HepG2 (cell line): ENCODE measurements around the gene CACNA2D1. TPM values are rescaled to one million over a fixed set of nuclear protein-coding genes. Genes with fewer than 3 reads are reported as not detected.

Source experiments
- ATAC-seq: fragments of 200-7000 bp; cut with Tn5 transposase; 3 replicates; pipeline ENCODE4 v1.9.1; 2020; ENCODE audit warnings: mild to moderate bottlenecking, moderate library complexity
- BruUV-seq: library from RNA; stranded (reverse); fragments of 400-500 nt; replicated peaks from 2 replicates; lab custom pipeline; 2021; lab: Mats Ljungman, UMichigan
- CTCF ChIA-PET: fragments of 300-600 bp; formaldehyde crosslinking; extraction: SDS; loops from one replicate; lab custom pipeline; 2021; ENCODE audit warnings: low total read pairs, inconsistent platforms, low intra/inter-chr PET ratio; lab: Yijun Ruan, JAX
- POLR2A ChIA-PET: fragments of 350-600 bp; sonication (Branson Sonifier 250); formaldehyde crosslinking; loops from one replicate; lab custom pipeline; 2020; ENCODE audit warnings: antibody characterized with exemption, inconsistent platforms; lab: Yijun Ruan, JAX
- DNase-seq: peaks from one replicate; pipeline ENCODE4 v3.0.0-alpha.2; 2015; ENCODE audit warnings: low spot score
- FAIRE-seq: peaks from 3 replicates; lab custom pipeline; 2011; peaks lifted over from hg19 to GRCh38; lab: Jason Lieb, UNC
- H2AFZ ChIP-seq: one replicate; pipeline ENCODE4 v1.6.1; 2011; ENCODE audit warnings: low read length, inconsistent platforms
- H3K27ac ChIP-seq: fragments of 300-600 bp; 3 replicates; pipeline ENCODE4 v1.8.0; 2011; ENCODE audit warnings: mixed run types, mild to moderate bottlenecking, mixed read lengths, low read length, inconsistent platforms; ENCODE audit not compliant: insufficient read depth; ENCODE audit errors: extremely low read length
- H3K27me3 ChIP-seq, 2 experiments: fragments of 200-600 bp in 1 of 2; 2 replicates in 1 of 2; 3 replicates in 1 of 2; pipeline versions ENCODE4 v1.6.0 to v1.8.0; 2011; ENCODE audit warnings: low read length in 2 of 2, mild to moderate bottlenecking in 2 of 2, moderate library complexity in 2 of 2, inconsistent platforms in 1 of 2; ENCODE audit not compliant: insufficient read depth in 2 of 2, control insufficient read depth in 1 of 2
- H3K36me3 ChIP-seq, 2 experiments: fragments of 200-600 bp in 1 of 2; replicated peaks in 1 of 2; 2 replicates in 1 of 2; 3 replicates in 1 of 2; pipeline versions ENCODE4 v1.5.1 to v1.8.0; 2011; ENCODE audit warnings: low read length in 2 of 2, inconsistent platforms in 1 of 2; ENCODE audit not compliant: insufficient read depth in 2 of 2, control insufficient read depth in 1 of 2
- H3K4me1 ChIP-seq: 2 replicates; pipeline ENCODE4 v1.5.1; 2012; ENCODE audit warnings: low read length, inconsistent platforms; ENCODE audit not compliant: insufficient read depth
- H3K4me2 ChIP-seq: 2 replicates; pipeline ENCODE4 v1.6.0; 2011; ENCODE audit warnings: low read depth, low read length, inconsistent platforms
- H3K4me3 ChIP-seq, 3 experiments: fragments of 200-600 bp in 1 of 3; sonication (generic), shearing (Covaris generic) in 1 of 3; replicated peaks in 1 of 3; 2 replicates each; pipeline ENCODE4 v1.5.1; 2011 to 2016; ENCODE audit warnings: low read length in 3 of 3, inconsistent platforms in 2 of 3, low read depth in 2 of 3, mild to moderate bottlenecking in 2 of 3, control low read depth in 1 of 3, mixed read lengths in 1 of 3; ENCODE audit not compliant: insufficient read depth in 1 of 3
- H3K79me2 ChIP-seq: one replicate; pipeline ENCODE4 v1.6.1; 2011; ENCODE audit warnings: low read length, inconsistent platforms; ENCODE audit not compliant: insufficient read depth
- H3K9ac ChIP-seq: 2 replicates; pipeline ENCODE4 v1.6.0; 2011; ENCODE audit warnings: mild to moderate bottlenecking, low read depth, low read length, inconsistent platforms; ENCODE audit not compliant: insufficient read depth
- H3K9me3 ChIP-seq: 2 replicates; pipeline ENCODE4 v1.5.1; 2012; ENCODE audit warnings: mild to moderate bottlenecking, low read length
- H4K20me1 ChIP-seq: 2 replicates; pipeline ENCODE4 v1.6.0; 2011; ENCODE audit warnings: inconsistent platforms, mild to moderate bottlenecking, low read length, moderate library complexity; ENCODE audit not compliant: insufficient read depth
- GRHL1 ChIP-seq: sonication (generic); formaldehyde crosslinking; conservative IDR thresholded peaks from 2 replicates; pipeline ENCODE4 v1.8.0; 2022; ENCODE audit warnings: missing genetic modification reagents
- HOXD1 ChIP-seq: sonication (generic); formaldehyde crosslinking; IDR thresholded peaks from 2 replicates; pipeline ENCODE4 v1.5.0; 2020; ENCODE audit warnings: missing genetic modification reagents
- KDM5A ChIP-seq: fragments of 200-600 bp; sonication (generic); IDR thresholded peaks from 2 replicates; pipeline ENCODE4 v1.7.0; 2018; ENCODE audit warnings: antibody characterized with exemption, mild to moderate bottlenecking, low read length, borderline replicate concordance
- SNAPC4 ChIP-seq: sonication (generic); formaldehyde crosslinking; IDR thresholded peaks from 2 replicates; pipeline ENCODE4 v1.4.0; 2020; ENCODE audit warnings: mild to moderate bottlenecking, missing genetic modification reagents
- YEATS2 ChIP-seq: sonication (generic); formaldehyde crosslinking; IDR thresholded peaks from 2 replicates; pipeline ENCODE4 v1.4.0; 2020; ENCODE audit warnings: missing genetic modification reagents, borderline replicate concordance
- ZBTB25 ChIP-seq: IDR thresholded peaks from 2 replicates; pipeline ENCODE4 v1.6.1; 2018; ENCODE audit warnings: missing genetic modification reagents
- ZNF614 ChIP-seq: IDR thresholded peaks from 2 replicates; pipeline ENCODE4 v1.6.1; 2018; ENCODE audit warnings: missing biosample characterization, missing genetic modification reagents, inconsistent platforms, borderline replicate concordance
- WGBS: methylation state at CpG from one replicate; pipeline ENCODE4 v1.1.6; 2017; ENCODE audit warnings: low lambda C conversion rate; 5-methylcytosine and 5-hydroxymethylcytosine counted together
- in situ Hi-C: cut with HindIII; loops from 2 replicates; pipeline ENCODE4 v1.10.0; 2017; ENCODE audit warnings: low pct_unique_long_range_greater_than_20kb; ENCODE audit not compliant: extremely low pct_ligation_motif_present
- intact Hi-C: fragments of 100-400 bp; cut with micrococcal nuclease; formaldehyde crosslinking; loops from one replicate; pipeline ENCODE4 v1.10.0; 2022; ENCODE audit not compliant: unreplicated experiment
- polyA plus RNA-seq, 8 experiments: library from polyadenylated mRNA; depleted of rRNA in 3 of 8; stranded (reverse) in 7 of 8; unstranded in 1 of 8; fragments of >200 nt; fragmentation: Illumina TruSeq in 4 of 8; extraction: Trizol in 4 of 8; gene quantifications; 2 replicates each; pipeline versions ENCODE4 v1.2.1 to v1.2.3, GENCODE V29; 2011 to 2016; ENCODE audit warnings: low read depth in 4 of 8, missing spikeins in 1 of 8, mixed read lengths in 1 of 8; ENCODE audit not compliant: insufficient read depth in 1 of 8
- total RNA-seq, 5 experiments: library from RNA; depleted of rRNA; stranded (reverse); fragments of >200 nt; fragmentation: Illumina TruSeq; extraction: Trizol; gene quantifications; 2 replicates each; pipeline ENCODE4 v1.2.3, GENCODE V29; 2016; ENCODE audit warnings: low read depth in 1 of 5

The CACNA2D1 gene
- total and polyA plus RNA-seq, 2 of the 13 experiments (the other 11 are each of a cell fraction or from before 2014, with no cell fraction given) = not detected

- no peaks in the 10 kb centered on the region for H3K36me3 ChIP-seq
- FAIRE-seq (no peak), ATAC-seq (no peak), DNase-seq (no peak)
- no peaks in the 10 kb centered on the region for H3K27me3 ChIP-seq
- H3K4me2 ChIP-seq = no peak overlapping the region
- H3K4me3 ChIP-seq = no peak overlapping the region
- intact Hi-C loops = no loop called here
- H4K20me1 ChIP-seq = no peaks in the 10 kb centered on the region
- in situ Hi-C loops = no loop called here
- no peak overlapping the region for H3K9ac ChIP-seq
- no peak overlapping the region for H3K27ac ChIP-seq
- no peaks in the 10 kb centered on the region for H3K4me1 ChIP-seq
- ChIA-PET POLR2A (no interaction called here), CTCF (no interaction called here)
- BruUV-seq = no TSS peak
- 21% methylated on average over 4 of the region's 4 CpGs for WGBS
- TF ChIP-seq HOXD1 (CRISPR knock-in tag) = no peak
- no peaks in the 10 kb centered on the region for H3K79me2 ChIP-seq
- H3K9me3 ChIP-seq = no peaks in the 10 kb centered on the region
- H2AFZ ChIP-seq = no peak overlapping the region
Observed at GRCh38 chr7:82395147-82395546, 48.4 kb downstream of the CACNA2D1 start.

GRCh38 chr7:82393840-82394220 is 49.7 kb downstream of the CACNA2D1 start:
- Histone ChIP-seq H3K4me3 (no peak overlapping the region), H3K36me3 (no peaks in the 10 kb centered on the region), H3K27me3 (no peaks in the 10 kb centered on the region), H3K9ac (no peak overlapping the region), H3K4me2 (no peak overlapping the region), H3K79me2 (no peaks in the 10 kb centered on the region), H3K27ac (no peak overlapping the region), H3K9me3 (no peaks in the 10 kb centered on the region), H4K20me1 (no peaks in the 10 kb centered on the region), H3K4me1 (no peaks in the 10 kb centered on the region), H2AFZ (no peak overlapping the region)
- in situ Hi-C loops = no loop called here
- CTCF ChIA-PET = no interaction called here
- FAIRE-seq = no peak
- no peak for ATAC-seq
- BruUV-seq = no TSS peak
- WGBS = 2% methylated on average over 2 of the region's 2 CpGs
- intact Hi-C loops = loop anchor here (1.0 kb wide), 1 partner anchor 14 kb away; no protein-coding TSS in a partner anchor
- POLR2A ChIA-PET = no interaction called here
- DNase-seq = no peak
- TF ChIP-seq YEATS2 (CRISPR knock-in tag) (no peak), GRHL1 (CRISPR knock-in tag) (no peak), ZBTB25 (CRISPR knock-in tag) (no peak), SNAPC4 (CRISPR knock-in tag) (no peak), ZNF614 (CRISPR knock-in tag) (no peak), KDM5A (no peak)
